WTC11 (cell line): ENCODE data around the gene ORM1. TPM values are rescaled to one million over a fixed set of nuclear protein-coding genes. Genes with fewer than 3 reads are reported as not detected.

Experiments used
- ATAC-seq: fragments of 200-7000 bp; cut with Tn5 transposase; 2 replicates; pipeline ENCODE4 v1.10.0; 2021; ENCODE audit warnings: mild to moderate bottlenecking, moderate library complexity
- CTCF ChIA-PET: fragments of 300-600 bp; sonication (Branson Sonifier 250); formaldehyde crosslinking; loops from one replicate; lab custom pipeline; 2021; ENCODE audit warnings: antibody characterized with exemption; lab: Charles Lee
- POLR2A ChIA-PET: fragments of 350-600 bp; sonication (Branson Sonifier 250); formaldehyde crosslinking; loops from one replicate; lab custom pipeline; 2021; ENCODE audit warnings: antibody characterized with exemption; lab: Charles Lee
- DNase-seq: peaks from one replicate; pipeline ENCODE4 v3.0.0; 2021; ENCODE audit warnings: low spot score
- H3K27ac Mint-ChIP-seq: 2 replicates; pipeline ENCODE4 v1.8.0; 2021; ENCODE audit warnings: mixed read lengths
- H3K27me3 Mint-ChIP-seq: 2 replicates; pipeline ENCODE4 v1.8.0; 2021; ENCODE audit warnings: low read depth, mild to moderate bottlenecking, moderate library complexity, mixed read lengths
- H3K36me3 Mint-ChIP-seq: 2 replicates; pipeline ENCODE4 v1.8.0; 2021; ENCODE audit warnings: mixed read lengths
- H3K4me1 Mint-ChIP-seq: 2 replicates; pipeline ENCODE4 v1.8.0; 2022; ENCODE audit warnings: mixed read lengths
- H3K4me3 Mint-ChIP-seq: 2 replicates; pipeline ENCODE4 v1.8.0; 2021; ENCODE audit warnings: mild to moderate bottlenecking, moderate library complexity, mixed read lengths
- H3K9me3 Mint-ChIP-seq: 2 replicates; pipeline ENCODE4 v1.8.0; 2021; ENCODE audit warnings: mixed read lengths
- ELF4 ChIP-seq: sonication (generic); formaldehyde crosslinking; IDR thresholded peaks from 2 replicates; pipeline ENCODE4 v1.8.1; 2022; ENCODE audit warnings: low read depth, mild to moderate bottlenecking, moderate library complexity, missing genetic modification reagents
- ESRRA ChIP-seq: sonication (generic); formaldehyde crosslinking; IDR thresholded peaks from 2 replicates; pipeline ENCODE4 v1.8.1; 2022; ENCODE audit warnings: mild to moderate bottlenecking, missing genetic modification reagents, borderline replicate concordance
- FOXJ3 ChIP-seq: sonication (generic); formaldehyde crosslinking; IDR thresholded peaks from 2 replicates; pipeline ENCODE4 v1.9.0; 2021; ENCODE audit warnings: missing genetic modification reagents, mild to moderate bottlenecking, borderline replicate concordance
- GRHL2 ChIP-seq: fragments of 250-450 bp; sonication (Bioruptor Pico); IDR thresholded peaks from 2 replicates; pipeline ENCODE4 v1.8.0; 2022; ENCODE audit warnings: mild to moderate bottlenecking, moderate library complexity; ENCODE audit not compliant: insufficient replicate concordance, severe bottlenecking
- KAT7 ChIP-seq: sonication (generic); formaldehyde crosslinking; IDR thresholded peaks from 2 replicates; pipeline ENCODE4 v1.8.1; 2023; ENCODE audit warnings: missing genetic modification reagents, mild to moderate bottlenecking, borderline replicate concordance
- NFATC4 ChIP-seq: fragments of 250-450 bp; sonication (Bioruptor Pico); IDR thresholded peaks from 2 replicates; pipeline ENCODE4 v1.9.0; 2021; ENCODE audit warnings: mild to moderate bottlenecking
- NFYB ChIP-seq: sonication (generic); formaldehyde crosslinking; conservative IDR thresholded peaks from 2 replicates; pipeline ENCODE4 v1.8.0; 2022; ENCODE audit warnings: low read depth, missing genetic modification reagents
- NR3C1 ChIP-seq: sonication (generic); formaldehyde crosslinking; conservative IDR thresholded peaks from 2 replicates; pipeline ENCODE4 v1.8.1; 2023; ENCODE audit warnings: low read depth, mild to moderate bottlenecking, missing genetic modification reagents
- OVOL2 ChIP-seq: fragments of 250-450 bp; sonication (Bioruptor Pico); IDR thresholded peaks from 2 replicates; pipeline ENCODE4 v1.9.0; 2021; ENCODE audit warnings: mild to moderate bottlenecking, borderline replicate concordance
- TCF7 ChIP-seq: sonication (generic); formaldehyde crosslinking; IDR thresholded peaks from 2 replicates; pipeline ENCODE4 v1.8.0; 2022; ENCODE audit warnings: mild to moderate bottlenecking, low read depth, missing genetic modification reagents, moderate library complexity
- TEAD1 ChIP-seq: sonication (generic); formaldehyde crosslinking; IDR thresholded peaks from 2 replicates; pipeline ENCODE4 v1.8.0; 2022; ENCODE audit warnings: mild to moderate bottlenecking, missing genetic modification reagents
- TEAD4 ChIP-seq: sonication (generic); formaldehyde crosslinking; IDR thresholded peaks from 2 replicates; pipeline ENCODE4 v1.8.0; 2022; ENCODE audit warnings: mild to moderate bottlenecking, missing genetic modification reagents
- ZNF396 ChIP-seq: fragments of 250-450 bp; sonication (Bioruptor Pico); IDR thresholded peaks from 2 replicates; pipeline ENCODE4 v1.8.0; 2021; ENCODE audit warnings: mild to moderate bottlenecking, moderate library complexity, borderline replicate concordance
- total RNA-seq: library from RNA; stranded (reverse); gene quantifications from 3 replicates; pipeline ENCODE4 v1.2.3, GENCODE V29; 2021
- TF ChIP-seq, protein P1 (sequence below): sonication (generic); formaldehyde crosslinking; IDR thresholded peaks from 2 replicates; pipeline ENCODE4 v1.8.0; 2023; ENCODE audit warnings: mild to moderate bottlenecking, missing genetic modification reagents
- TF ChIP-seq, protein P2 (sequence below): fragments of 250-450 bp; sonication (Bioruptor Pico); conservative IDR thresholded peaks from 2 replicates; pipeline ENCODE4 v1.9.0; 2021; ENCODE audit warnings: mild to moderate bottlenecking
- TF ChIP-seq, protein P3 (sequence below): sonication (generic); formaldehyde crosslinking; IDR thresholded peaks from 2 replicates; pipeline ENCODE4 v1.8.1; 2023; ENCODE audit warnings: mild to moderate bottlenecking, missing genetic modification reagents, moderate library complexity
- TF ChIP-seq, protein P4 (sequence below): fragments of 250-450 bp; sonication (Bioruptor Pico); IDR thresholded peaks from 2 replicates; pipeline ENCODE4 v2.1.2; 2022; ENCODE audit warnings: mild to moderate bottlenecking, moderate library complexity
- TF ChIP-seq, protein P5 (sequence below): sonication (generic); formaldehyde crosslinking; conservative IDR thresholded peaks from 2 replicates; pipeline ENCODE4 v1.8.1; 2022; ENCODE audit warnings: mild to moderate bottlenecking, missing genetic modification reagents
- TF ChIP-seq, protein P6 (sequence below): sonication (generic); formaldehyde crosslinking; IDR thresholded peaks from 2 replicates; pipeline ENCODE4 v1.8.1; 2022; ENCODE audit warnings: missing genetic modification reagents, borderline replicate concordance

The ORM1 gene
- total RNA-seq, 1 experiment from 2014 or later: 3.9 TPM

DNA sequence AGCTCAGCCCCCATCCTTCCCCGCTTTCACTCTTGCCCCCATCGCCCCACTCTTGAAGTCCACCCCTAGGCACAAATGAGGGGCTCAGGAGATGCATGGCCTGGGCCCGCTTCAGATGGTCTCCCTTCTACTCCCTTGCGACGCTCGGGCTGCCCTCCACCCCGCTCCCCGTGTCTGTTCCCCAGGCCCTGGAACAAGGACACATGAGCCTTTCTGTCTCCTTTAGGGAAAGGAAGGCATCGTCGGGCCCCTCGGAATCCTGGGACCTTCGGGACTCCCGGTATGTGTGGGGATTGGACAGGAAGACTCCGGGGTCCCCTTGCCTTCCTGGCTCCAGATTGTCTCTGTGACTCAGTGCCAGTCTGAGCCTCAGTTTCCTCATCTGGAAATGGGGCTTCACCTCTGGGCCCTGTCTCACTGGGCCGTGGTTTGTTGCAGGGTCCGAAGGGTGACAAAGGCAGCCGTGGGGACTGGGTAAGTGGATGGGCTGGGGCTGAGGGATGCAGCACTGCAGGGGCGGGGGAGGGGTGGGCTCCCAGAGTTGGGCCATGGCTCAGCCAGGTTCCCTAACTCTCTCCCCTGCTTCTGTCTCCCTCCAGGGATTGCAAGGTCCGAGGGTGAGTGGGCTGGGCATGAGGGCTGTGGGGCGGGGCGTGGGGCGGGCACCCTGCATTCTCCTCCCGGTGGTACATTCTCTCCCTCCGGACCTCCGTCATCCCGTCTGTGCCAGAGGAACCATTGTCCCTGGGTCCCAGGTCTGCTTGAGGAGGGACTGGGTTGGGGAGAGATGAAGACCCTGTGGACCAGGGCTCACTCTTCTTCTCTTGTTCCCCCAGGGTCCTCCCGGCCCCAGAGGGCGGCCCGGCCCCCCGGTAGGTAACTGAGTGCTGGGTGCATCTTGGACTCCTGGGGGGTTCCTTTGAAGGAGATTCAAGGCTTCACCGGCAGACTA, 21.8 kb upstream of the ORM1 start:
- H3K36me3 Mint-ChIP-seq: peaks cover 34% of the 10 kb centered on the region
- TF ChIP-seq, protein P1, sequence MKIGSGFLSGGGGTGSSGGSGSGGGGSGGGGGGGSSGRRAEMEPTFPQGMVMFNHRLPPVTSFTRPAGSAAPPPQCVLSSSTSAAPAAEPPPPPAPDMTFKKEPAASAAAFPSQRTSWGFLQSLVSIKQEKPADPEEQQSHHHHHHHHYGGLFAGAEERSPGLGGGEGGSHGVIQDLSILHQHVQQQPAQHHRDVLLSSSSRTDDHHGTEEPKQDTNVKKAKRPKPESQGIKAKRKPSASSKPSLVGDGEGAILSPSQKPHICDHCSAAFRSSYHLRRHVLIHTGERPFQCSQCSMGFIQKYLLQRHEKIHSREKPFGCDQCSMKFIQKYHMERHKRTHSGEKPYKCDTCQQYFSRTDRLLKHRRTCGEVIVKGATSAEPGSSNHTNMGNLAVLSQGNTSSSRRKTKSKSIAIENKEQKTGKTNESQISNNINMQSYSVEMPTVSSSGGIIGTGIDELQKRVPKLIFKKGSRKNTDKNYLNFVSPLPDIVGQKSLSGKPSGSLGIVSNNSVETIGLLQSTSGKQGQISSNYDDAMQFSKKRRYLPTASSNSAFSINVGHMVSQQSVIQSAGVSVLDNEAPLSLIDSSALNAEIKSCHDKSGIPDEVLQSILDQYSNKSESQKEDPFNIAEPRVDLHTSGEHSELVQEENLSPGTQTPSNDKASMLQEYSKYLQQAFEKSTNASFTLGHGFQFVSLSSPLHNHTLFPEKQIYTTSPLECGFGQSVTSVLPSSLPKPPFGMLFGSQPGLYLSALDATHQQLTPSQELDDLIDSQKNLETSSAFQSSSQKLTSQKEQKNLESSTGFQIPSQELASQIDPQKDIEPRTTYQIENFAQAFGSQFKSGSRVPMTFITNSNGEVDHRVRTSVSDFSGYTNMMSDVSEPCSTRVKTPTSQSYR (CRISPR knock-in tag): no peak
- H3K4me1 Mint-ChIP-seq: 0 out of 2 replicates have a peak, but pooled peaks cover 3% of the 10 kb centered on the region
- no peak overlapping the region for H3K4me3 Mint-ChIP-seq
- POLR2A ChIA-PET: no interaction called here
- no peaks in the 10 kb centered on the region for H3K27me3 Mint-ChIP-seq
- DNase-seq (no peak), ATAC-seq (no peak)
- CTCF ChIA-PET: no interaction called here
- H3K9me3 Mint-ChIP-seq: peaks cover 3% of the 10 kb centered on the region
- no peak overlapping the region for H3K27ac Mint-ChIP-seq

DNA sequence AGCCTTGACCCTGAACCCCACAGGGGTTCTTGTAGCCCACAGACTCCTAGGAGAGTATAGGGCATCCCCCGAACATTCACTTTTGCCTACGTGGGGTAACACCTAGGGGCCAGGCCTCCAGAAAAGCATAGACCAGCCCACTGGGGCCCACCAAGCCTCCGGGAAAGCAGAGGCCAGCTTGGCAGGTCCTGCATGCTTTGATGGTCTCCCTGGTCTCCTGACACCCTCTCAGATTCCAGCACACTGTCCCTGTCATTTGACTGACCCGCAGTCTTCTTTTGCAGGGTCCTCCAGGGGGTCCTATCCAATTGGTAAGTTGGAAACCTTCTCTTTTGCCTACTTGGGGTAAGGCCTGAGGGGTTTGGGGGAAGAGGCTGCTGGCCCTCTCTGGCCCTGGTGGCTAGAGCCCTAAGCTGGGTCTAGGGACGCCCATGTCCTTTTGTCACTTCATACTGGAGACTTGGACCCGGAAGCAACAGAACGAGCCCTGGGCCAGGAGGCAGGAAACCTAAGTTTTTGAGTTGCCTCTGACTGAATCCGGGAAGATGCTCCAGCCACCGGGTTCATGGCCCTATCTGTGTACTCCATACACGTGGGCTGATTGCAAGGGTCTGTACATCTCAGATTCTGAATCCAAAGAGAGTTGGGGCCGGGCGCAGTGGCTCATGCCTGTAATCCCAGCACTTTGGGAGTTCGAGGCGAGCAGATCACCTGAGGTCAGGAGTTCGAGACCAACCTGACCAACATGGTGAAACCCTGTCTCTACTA, 20.9 kb upstream of the ORM1 start:
- CTCF ChIA-PET: interaction anchor here (0.6 to 1.6 kb wide), 2 partner anchors 194 to 245 kb away, joined by 3 to 6 read pairs; no protein-coding TSS in a partner anchor

DNA sequence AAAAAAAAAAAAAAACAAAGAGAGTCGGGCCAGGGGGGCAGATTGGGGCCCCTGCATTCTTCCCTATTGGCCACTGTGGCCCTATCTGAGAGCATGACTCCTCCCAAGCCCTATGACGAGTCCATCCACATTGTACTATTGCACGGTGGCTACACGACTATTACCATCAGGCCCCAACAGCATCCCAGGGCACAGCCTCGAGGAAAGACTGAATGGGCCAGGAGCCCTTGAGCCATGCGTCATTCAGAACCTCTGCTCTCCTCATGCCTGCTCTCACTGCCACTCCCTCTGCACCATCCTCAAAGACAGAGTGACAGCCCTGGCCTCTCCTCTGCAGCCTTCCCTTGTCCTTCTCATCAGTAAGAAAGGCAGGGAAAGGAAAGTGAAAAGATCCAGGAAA, 20.2 kb upstream of the ORM1 start:
- Mint-ChIP-seq H3K4me1 (0 out of 2 replicates have a peak, but pooled peaks cover 3% of the 10 kb centered on the region), H3K27me3 (no peaks in the 10 kb centered on the region), H3K36me3 (peaks cover 22% of the 10 kb centered on the region), H3K9me3 (no peaks in the 10 kb centered on the region), H3K27ac (0 out of 2 replicates have a peak overlapping the region, but pooled peaks have one; percentile 36), H3K4me3 (no peak overlapping the region)
- ATAC-seq (no peak), DNase-seq (no peak)
- no peak for TF ChIP-seq TEAD4
- TF ChIP-seq, protein P2, sequence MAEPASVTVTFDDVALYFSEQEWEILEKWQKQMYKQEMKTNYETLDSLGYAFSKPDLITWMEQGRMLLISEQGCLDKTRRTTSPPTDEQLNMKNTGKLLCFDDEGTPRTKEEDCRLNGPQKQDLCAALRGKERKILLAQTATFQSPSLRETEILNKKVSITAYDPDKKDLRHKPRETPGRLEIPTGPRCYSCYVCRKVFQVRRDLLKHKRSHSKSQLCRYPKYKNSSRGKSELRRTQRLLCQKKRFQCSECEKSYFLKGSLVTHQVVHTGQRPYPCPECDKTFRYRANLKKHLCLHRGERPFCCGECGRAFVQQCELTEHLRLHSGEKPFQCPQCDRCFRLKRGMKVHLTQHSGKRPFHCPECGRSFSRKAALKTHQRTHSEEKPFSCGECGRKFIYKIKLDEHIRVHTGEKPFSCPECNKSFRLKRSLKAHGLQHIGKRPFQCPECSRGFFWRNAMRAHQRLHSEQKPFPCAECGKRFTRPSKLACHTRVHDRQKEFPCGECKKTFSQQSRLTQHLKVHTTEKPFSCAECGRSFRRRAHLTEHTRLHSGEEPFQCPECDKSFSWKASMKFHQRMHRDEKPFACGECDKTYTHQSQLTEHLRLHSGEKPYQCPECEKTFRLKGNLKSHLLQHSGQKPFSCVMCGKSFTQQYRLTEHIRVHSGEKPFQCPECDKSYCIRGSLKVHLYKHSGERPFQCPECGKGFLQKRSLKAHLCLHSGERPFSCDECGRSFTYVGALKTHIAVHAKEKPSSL (CRISPR knock-in tag): no peak
- TF ChIP-seq NR3C1 (CRISPR knock-in tag): no peak
- TF ChIP-seq TCF7: no peak
- no peak for TF ChIP-seq ZNF396 (CRISPR knock-in tag)
- TF ChIP-seq, protein P3, sequence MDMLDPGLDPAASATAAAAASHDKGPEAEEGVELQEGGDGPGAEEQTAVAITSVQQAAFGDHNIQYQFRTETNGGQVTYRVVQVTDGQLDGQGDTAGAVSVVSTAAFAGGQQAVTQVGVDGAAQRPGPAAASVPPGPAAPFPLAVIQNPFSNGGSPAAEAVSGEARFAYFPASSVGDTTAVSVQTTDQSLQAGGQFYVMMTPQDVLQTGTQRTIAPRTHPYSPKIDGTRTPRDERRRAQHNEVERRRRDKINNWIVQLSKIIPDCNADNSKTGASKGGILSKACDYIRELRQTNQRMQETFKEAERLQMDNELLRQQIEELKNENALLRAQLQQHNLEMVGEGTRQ (CRISPR knock-in tag): no peak
- no peak for TF ChIP-seq NFATC4 (CRISPR knock-in tag)
- TF ChIP-seq GRHL2: no peak
- TF ChIP-seq ESRRA: no peak
- TF ChIP-seq TEAD1 (CRISPR knock-in tag): no peak
- TF ChIP-seq, protein P4, sequence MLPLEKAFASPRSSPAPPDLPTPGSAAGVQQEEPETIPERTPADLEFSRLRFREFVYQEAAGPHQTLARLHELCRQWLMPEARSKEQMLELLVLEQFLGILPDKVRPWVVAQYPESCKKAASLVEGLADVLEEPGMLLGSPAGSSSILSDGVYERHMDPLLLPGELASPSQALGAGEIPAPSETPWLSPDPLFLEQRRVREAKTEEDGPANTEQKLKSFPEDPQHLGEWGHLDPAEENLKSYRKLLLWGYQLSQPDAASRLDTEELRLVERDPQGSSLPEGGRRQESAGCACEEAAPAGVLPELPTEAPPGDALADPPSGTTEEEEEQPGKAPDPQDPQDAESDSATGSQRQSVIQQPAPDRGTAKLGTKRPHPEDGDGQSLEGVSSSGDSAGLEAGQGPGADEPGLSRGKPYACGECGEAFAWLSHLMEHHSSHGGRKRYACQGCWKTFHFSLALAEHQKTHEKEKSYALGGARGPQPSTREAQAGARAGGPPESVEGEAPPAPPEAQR: no peak
- TF ChIP-seq, protein P5, sequence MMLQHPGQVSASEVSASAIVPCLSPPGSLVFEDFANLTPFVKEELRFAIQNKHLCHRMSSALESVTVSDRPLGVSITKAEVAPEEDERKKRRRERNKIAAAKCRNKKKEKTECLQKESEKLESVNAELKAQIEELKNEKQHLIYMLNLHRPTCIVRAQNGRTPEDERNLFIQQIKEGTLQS: no peak
- TF ChIP-seq, protein P6, sequence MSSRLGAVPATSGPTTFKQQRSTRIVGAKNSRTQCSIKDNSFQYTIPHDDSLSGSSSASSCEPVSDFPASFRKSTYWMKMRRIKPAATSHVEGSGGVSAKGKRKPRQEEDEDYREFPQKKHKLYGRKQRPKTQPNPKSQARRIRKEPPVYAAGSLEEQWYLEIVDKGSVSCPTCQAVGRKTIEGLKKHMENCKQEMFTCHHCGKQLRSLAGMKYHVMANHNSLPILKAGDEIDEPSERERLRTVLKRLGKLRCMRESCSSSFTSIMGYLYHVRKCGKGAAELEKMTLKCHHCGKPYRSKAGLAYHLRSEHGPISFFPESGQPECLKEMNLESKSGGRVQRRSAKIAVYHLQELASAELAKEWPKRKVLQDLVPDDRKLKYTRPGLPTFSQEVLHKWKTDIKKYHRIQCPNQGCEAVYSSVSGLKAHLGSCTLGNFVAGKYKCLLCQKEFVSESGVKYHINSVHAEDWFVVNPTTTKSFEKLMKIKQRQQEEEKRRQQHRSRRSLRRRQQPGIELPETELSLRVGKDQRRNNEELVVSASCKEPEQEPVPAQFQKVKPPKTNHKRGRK: no peak
- no peak for TF ChIP-seq KAT7 (CRISPR knock-in tag)
- TF ChIP-seq FOXJ3: no peak
- TF ChIP-seq OVOL2 (CRISPR knock-in tag): no peak
- TF ChIP-seq ELF4 (CRISPR knock-in tag): no peak
- ChIA-PET CTCF (interaction anchor here (0.6 to 1.6 kb wide), 2 partner anchors 195 to 245 kb away, joined by 3 to 6 read pairs; no protein-coding TSS in a partner anchor), POLR2A (no interaction called here)

More for the DNA sequence above, 20.9 kb upstream of the ORM1 start:
- Mint-ChIP-seq H3K4me1 (0 out of 2 replicates have a peak, but pooled peaks cover 3% of the 10 kb centered on the region), H3K27me3 (no peaks in the 10 kb centered on the region)
- POLR2A ChIA-PET: no interaction called here
- no peak for TF ChIP-seq ZNF396 (CRISPR knock-in tag)
- no peak for TF ChIP-seq NFYB (CRISPR knock-in tag)
- TF ChIP-seq, all 79 proteins: peak for 0
- ATAC-seq (no peak), DNase-seq (no peak)
- H3K36me3 Mint-ChIP-seq: peaks cover 25% of the 10 kb centered on the region
- no peak overlapping the region for H3K4me3 Mint-ChIP-seq
- no peak overlapping the region for H3K27ac Mint-ChIP-seq
- no peaks in the 10 kb centered on the region for H3K9me3 Mint-ChIP-seq
